B cell (primary cell): ENCODE results near the gene SLC9A5. TPM values are rescaled to one million over a fixed set of nuclear protein-coding genes. Genes with fewer than 3 reads are reported as not detected.

Experiments
- ATAC-seq: fragments of 200-7000 bp; cut with Tn5 transposase; one replicate; pipeline ENCODE4 v1.10.0; 2021; ENCODE audit warnings: low read depth, mild to moderate bottlenecking, moderate number of reproducible peaks, moderate library complexity
- CTCF ChIA-PET: fragments of 350-600 bp; sonication (Branson Sonifier 250); formaldehyde crosslinking; loops from one replicate; lab custom pipeline; 2021; ENCODE audit warnings: antibody characterized with exemption, inconsistent platforms; lab: Charles Lee
- POLR2A ChIA-PET: fragments of 350-600 bp; sonication (Branson Sonifier 250); formaldehyde crosslinking; loops from one replicate; lab custom pipeline; 2021; ENCODE audit warnings: antibody characterized with exemption; lab: Charles Lee
- DNase-seq: peaks from one replicate; pipeline ENCODE4 v3.0.0; 2013
- H2AFZ ChIP-seq: 2 replicates; pipeline ENCODE4 v1.6.1; 2012; ENCODE audit warnings: mild to moderate bottlenecking, low read depth, low read length; ENCODE audit not compliant: insufficient read depth, poor library complexity, severe bottlenecking
- H3K27ac ChIP-seq, 2 donors: 1 replicate in 1 of 2; 2 replicates in 1 of 2; pipeline ENCODE4 v1.5.1; 2012 to 2013; ENCODE audit warnings: low read length in 2 of 2, mild to moderate bottlenecking in 2 of 2, moderate library complexity in 1 of 2
- H3K27me3 ChIP-seq, 4 experiments: fragments of 200-600 bp in 1 of 4; sonication (generic) in 1 of 4; replicated peaks in 1 of 4; 1 replicate in 2 of 4; 2 replicates in 2 of 4; pipeline versions ENCODE4 v1.6.1 to v1.7.0; 2013 to 2016; ENCODE audit warnings: low read length in 3 of 4, mild to moderate bottlenecking in 2 of 4, mixed read lengths in 1 of 4, moderate library complexity in 1 of 4; ENCODE audit not compliant: insufficient read depth in 4 of 4, control insufficient read depth in 3 of 4; ENCODE audit errors: control extremely low read depth in 1 of 4
- H3K36me3 ChIP-seq, 2 experiments: replicated peaks in 1 of 2; 1 replicate in 1 of 2; 2 replicates in 1 of 2; pipeline versions ENCODE4 v1.6.1 to v1.7.1; 2013; ENCODE audit warnings: low read length in 1 of 2; ENCODE audit not compliant: insufficient read depth in 2 of 2, control insufficient read depth in 1 of 2; ENCODE audit errors: control extremely low read depth in 1 of 2, extremely low read depth in 1 of 2
- H3K4me1 ChIP-seq, 2 donors: fragments of 200-600 bp in 1 of 2; sonication (generic) in 1 of 2; 1 replicate in 1 of 2; 2 replicates in 1 of 2; pipeline versions ENCODE4 v1.5.1 to v1.6.1; 2013 to 2017; ENCODE audit warnings: low read length in 2 of 2; ENCODE audit not compliant: control insufficient read depth in 2 of 2, insufficient read depth in 2 of 2
- H3K4me2 ChIP-seq: replicated peaks from 2 replicates; pipeline ENCODE3; 2012; ENCODE audit warnings: mild to moderate bottlenecking, low read depth, low read length; ENCODE audit not compliant: poor library complexity, severe bottlenecking
- H3K4me3 ChIP-seq, 5 experiments: fragments of 200-600 bp in 1 of 5; sonication (generic) in 1 of 5; 1 replicate in 3 of 5; 2 replicates in 2 of 5; pipeline versions ENCODE4 v1.5.1 to v1.7.0; 2011 to 2016; ENCODE audit warnings: low read length in 4 of 5, mild to moderate bottlenecking in 4 of 5, low read depth in 2 of 5, control low read depth in 1 of 5, moderate library complexity in 1 of 5; ENCODE audit not compliant: insufficient read depth in 1 of 5; ENCODE audit errors: control extremely low read depth in 1 of 5, extremely low read depth in 1 of 5
- H3K79me2 ChIP-seq: fragments of 200-600 bp; sonication (generic); one replicate; pipeline ENCODE4 v1.6.0; 2016; ENCODE audit warnings: low read length; ENCODE audit not compliant: control insufficient read depth, insufficient read depth
- H3K9ac ChIP-seq: fragments of 200-600 bp; sonication (generic); 2 replicates; pipeline ENCODE4 v1.6.1; 2017; ENCODE audit warnings: mild to moderate bottlenecking, low read length, moderate library complexity
- H3K9me3 ChIP-seq, 3 donors: one replicate each; pipeline versions ENCODE4 v1.6.1 to v1.7.1; 2013; ENCODE audit warnings: low read length in 2 of 3; ENCODE audit not compliant: control insufficient read depth in 2 of 3, insufficient read depth in 1 of 3; ENCODE audit errors: control extremely low read depth in 1 of 3
- H4K20me1 ChIP-seq: 2 replicates; pipeline ENCODE4 v1.6.0; 2012; ENCODE audit warnings: mild to moderate bottlenecking, low read length; ENCODE audit not compliant: insufficient read depth, control insufficient read depth, poor library complexity, severe bottlenecking
- H3K27ac Mint-ChIP-seq: one replicate; pipeline ENCODE4 v1.8.0; 2021; ENCODE audit warnings: mixed read lengths
- H3K27me3 Mint-ChIP-seq: one replicate; pipeline ENCODE4 v1.8.0; 2021; ENCODE audit warnings: mixed read lengths
- H3K4me1 Mint-ChIP-seq: one replicate; pipeline ENCODE4 v1.8.0; 2021; ENCODE audit warnings: mixed read lengths
- H3K4me3 Mint-ChIP-seq: one replicate; pipeline ENCODE4 v1.8.0; 2021; ENCODE audit warnings: mixed read lengths
- H3K9me3 Mint-ChIP-seq: one replicate; pipeline ENCODE4 v1.8.0; 2022; ENCODE audit warnings: mixed read lengths; ENCODE audit not compliant: insufficient read depth
- EZH2 ChIP-seq: IDR thresholded peaks from 2 replicates; pipeline ENCODE4 v1.6.1; 2012; ENCODE audit warnings: borderline replicate concordance, low read depth, mild to moderate bottlenecking, moderate library complexity, low read length; ENCODE audit not compliant: insufficient read depth, poor library complexity, severe bottlenecking
- WGBS: methylation state at CpG from one replicate; pipeline ENCODE4 v1.1.5; 2013; ENCODE audit warnings: missing lambda C conversion rate; ENCODE audit not compliant: insufficient coverage; 5-methylcytosine and 5-hydroxymethylcytosine counted together
- intact Hi-C: fragments of 100-400 bp; cut with micrococcal nuclease; formaldehyde crosslinking; loops from one replicate; pipeline ENCODE4 v1.10.0; 2022
- polyA plus RNA-seq: library from polyadenylated mRNA; depleted of rRNA; stranded (reverse); fragments of >200 nt; gene quantifications from 2 replicates; pipeline ENCODE4 v1.2.3, GENCODE V29; 2012
- total RNA-seq, 2 donors: library from RNA; stranded (reverse); fragments of 120-200 nt in 1 of 2; gene quantifications; 1 replicate in 1 of 2; 2 replicates in 1 of 2; pipeline versions ENCODE4 v1.2.3 to v1.2.4, GENCODE V29; 2013 to 2022
- TF ChIP-seq, protein P1 (sequence below): fragments of 200-600 bp; IDR thresholded peaks from one replicate; pipeline ENCODE4 v1.8.0; 2022; ENCODE audit warnings: antibody characterized with exemption, mild to moderate bottlenecking

Gene SLC9A5
- total and polyA plus RNA-seq, 2 donors (not counting 1 experiment from before 2014, with no cell fraction given) = 1.7 TPM

DNA sequence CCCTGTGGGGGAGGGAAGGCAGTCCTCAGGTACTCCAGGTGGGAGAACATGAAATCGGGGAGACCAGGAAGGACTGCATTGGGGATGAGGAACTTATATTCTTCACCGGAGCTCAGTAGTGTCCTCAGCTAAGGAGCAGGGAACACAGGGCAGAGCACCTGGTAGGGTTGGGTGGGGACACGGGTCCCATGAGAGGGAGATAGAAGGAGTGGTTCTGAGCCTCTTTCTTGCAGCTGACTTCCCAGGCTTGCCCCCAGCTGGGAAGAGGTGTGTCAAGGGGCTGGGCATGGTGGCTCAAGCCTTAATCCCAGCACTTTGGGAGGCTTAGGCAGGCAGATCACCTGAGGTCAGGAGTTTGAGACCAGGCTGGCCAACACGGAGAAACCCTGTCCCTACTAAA is 3.6 kb upstream of the SLC9A5 start:
- peak overlapping the region; percentile 37 for H3K9ac ChIP-seq
- peak overlapping the region; percentile 60 for H3K4me2 ChIP-seq
- H3K9me3 Mint-ChIP-seq = no peaks in the 10 kb centered on the region
- DNase-seq = no peak
- peak overlapping the region in 1 of 5 experiments; percentile 4 for H3K4me3 ChIP-seq
- H3K9me3 ChIP-seq = no peaks in the 10 kb centered on the region
- H3K79me2 ChIP-seq = peaks cover 26% of the 10 kb centered on the region
- H2AFZ ChIP-seq = no peak overlapping the region
- H3K36me3 ChIP-seq = peaks cover 0 to 3% of the 10 kb centered on the region in 2 experiments
- H3K4me1 ChIP-seq = peaks cover 46 to 55% of the 10 kb centered on the region in 2 donors
- TF ChIP-seq EZH2 = no peak
- TF ChIP-seq, protein P1, sequence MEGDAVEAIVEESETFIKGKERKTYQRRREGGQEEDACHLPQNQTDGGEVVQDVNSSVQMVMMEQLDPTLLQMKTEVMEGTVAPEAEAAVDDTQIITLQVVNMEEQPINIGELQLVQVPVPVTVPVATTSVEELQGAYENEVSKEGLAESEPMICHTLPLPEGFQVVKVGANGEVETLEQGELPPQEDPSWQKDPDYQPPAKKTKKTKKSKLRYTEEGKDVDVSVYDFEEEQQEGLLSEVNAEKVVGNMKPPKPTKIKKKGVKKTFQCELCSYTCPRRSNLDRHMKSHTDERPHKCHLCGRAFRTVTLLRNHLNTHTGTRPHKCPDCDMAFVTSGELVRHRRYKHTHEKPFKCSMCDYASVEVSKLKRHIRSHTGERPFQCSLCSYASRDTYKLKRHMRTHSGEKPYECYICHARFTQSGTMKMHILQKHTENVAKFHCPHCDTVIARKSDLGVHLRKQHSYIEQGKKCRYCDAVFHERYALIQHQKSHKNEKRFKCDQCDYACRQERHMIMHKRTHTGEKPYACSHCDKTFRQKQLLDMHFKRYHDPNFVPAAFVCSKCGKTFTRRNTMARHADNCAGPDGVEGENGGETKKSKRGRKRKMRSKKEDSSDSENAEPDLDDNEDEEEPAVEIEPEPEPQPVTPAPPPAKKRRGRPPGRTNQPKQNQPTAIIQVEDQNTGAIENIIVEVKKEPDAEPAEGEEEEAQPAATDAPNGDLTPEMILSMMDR = no peak
- peak overlapping the region; percentile 83 for H3K4me3 Mint-ChIP-seq
- no peak for ATAC-seq
- H3K4me1 Mint-ChIP-seq = peaks cover 52% of the 10 kb centered on the region
- ChIA-PET POLR2A (interaction anchor here (0.7 to 2.5 kb wide), 2 partner anchors 18 to 321 kb away, joined by 3 to 30 read pairs; partner anchors contain the start of gene TMEM208), CTCF (interaction anchor here (1.1 to 3.7 kb wide), 7 partner anchors 11 to 154 kb away, joined by 3 to 33 read pairs (median 7); partner anchors contain the start of gene TMEM208)
- intact Hi-C loops = loop anchor here (10.0 kb wide), 1 partner anchor 420 kb away; the partner anchor contains the start of genes ACD, C16orf86, ENKD1 and PARD6A
- WGBS = 8% methylated on average over 2 of the region's 4 CpGs
- peaks cover 8% of the 10 kb centered on the region for H4K20me1 ChIP-seq
- H3K27ac ChIP-seq = peak overlapping the region; percentile 67 to 86
- H3K27me3 Mint-ChIP-seq = peaks cover 8% of the 10 kb centered on the region
- peaks cover 0 to 13% (median 9%) of the 10 kb centered on the region in 4 experiments for H3K27me3 ChIP-seq
- peak overlapping the region; percentile 96 for H3K27ac Mint-ChIP-seq

DNA sequence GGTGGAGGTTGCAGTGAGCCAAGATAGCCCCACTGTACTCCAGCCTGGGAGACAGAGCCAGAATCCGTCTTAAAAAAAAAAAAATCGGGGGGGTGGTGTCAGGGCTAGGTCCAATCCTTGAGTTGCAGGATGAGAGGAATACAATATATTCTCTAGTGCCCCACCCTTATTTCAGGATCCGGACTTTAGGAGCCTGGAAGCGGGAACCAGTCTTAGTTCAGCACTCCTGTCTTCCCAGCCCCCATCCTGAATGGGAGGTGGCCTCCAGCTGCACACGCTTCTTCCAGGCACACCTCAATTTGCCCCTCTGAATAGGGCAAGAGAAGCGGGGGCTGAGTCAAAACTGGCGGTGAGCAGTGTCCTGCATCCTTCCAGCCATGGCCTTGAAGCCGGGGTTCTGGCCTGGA is 3.1 kb upstream of the SLC9A5 start:
- DNase-seq (no peak), ATAC-seq (no peak)
- peak overlapping the region; percentile 5 to 97 (median 79) for H3K4me3 ChIP-seq
- peak overlapping the region in 1 of 2 donors; percentile 86 for H3K27ac ChIP-seq
- H2AFZ ChIP-seq = peak overlapping the region; percentile 82
- no peaks in the 10 kb centered on the region for H3K9me3 ChIP-seq
- POLR2A ChIA-PET = interaction anchor here (0.5 to 3.7 kb wide), 3 partner anchors 18 to 217 kb away, joined by 8 to 30 read pairs (median 27); partner anchors contain the start of gene TMEM208
- H3K9ac ChIP-seq = peak overlapping the region; percentile 81
- peaks cover 46 to 55% of the 10 kb centered on the region in 2 donors for H3K4me1 ChIP-seq
- H4K20me1 ChIP-seq = peaks cover 8% of the 10 kb centered on the region
- intact Hi-C loops = loop anchor here (2.0 to 10.0 kb wide), 4 partner anchors 33 to 419 kb away; partner anchors contain the start of genes ACD, ATP6V0D1, C16orf86 and ENKD1
- Mint-ChIP-seq H3K27ac (peak overlapping the region; percentile 96), H3K27me3 (peaks cover 9% of the 10 kb centered on the region), H3K4me3 (peak overlapping the region; percentile 96), H3K9me3 (no peaks in the 10 kb centered on the region), H3K4me1 (peaks cover 53% of the 10 kb centered on the region)
- peaks cover 26% of the 10 kb centered on the region for H3K79me2 ChIP-seq
- H3K4me2 ChIP-seq = peak overlapping the region; percentile 100
- TF ChIP-seq, protein P1 = no peak
- TF ChIP-seq EZH2 = no peak
- peaks cover 0 to 15% (median 11%) of the 10 kb centered on the region in 4 experiments for H3K27me3 ChIP-seq
- 22% methylated on average over 5 of the region's 8 CpGs for WGBS
- CTCF ChIA-PET = interaction anchor here (1.1 to 3.7 kb wide), 6 partner anchors 12 to 154 kb away, joined by 3 to 33 read pairs (median 8); partner anchors contain the start of gene TMEM208
- peaks cover 0 to 3% of the 10 kb centered on the region in 2 experiments for H3K36me3 ChIP-seq
